Hepatocyte (in vitro differentiated cells): Measurements from ENCODE around the gene SLX9.

Experiments used
- CTCF ChIP-seq: fragments of 200-600 bp; sonication (generic); IDR thresholded peaks from 2 replicates; pipeline ENCODE4 v1.5.1; 2016; ENCODE audit warnings: antibody characterized with exemption, mild to moderate bottlenecking; ENCODE audit not compliant: poor library complexity
- EZH2 ChIP-seq: fragments of 200-600 bp; sonication (generic); IDR thresholded peaks from 2 replicates; pipeline ENCODE4 v1.6.1; 2016; ENCODE audit warnings: antibody characterized with exemption, mild to moderate bottlenecking, borderline replicate concordance

DNA sequence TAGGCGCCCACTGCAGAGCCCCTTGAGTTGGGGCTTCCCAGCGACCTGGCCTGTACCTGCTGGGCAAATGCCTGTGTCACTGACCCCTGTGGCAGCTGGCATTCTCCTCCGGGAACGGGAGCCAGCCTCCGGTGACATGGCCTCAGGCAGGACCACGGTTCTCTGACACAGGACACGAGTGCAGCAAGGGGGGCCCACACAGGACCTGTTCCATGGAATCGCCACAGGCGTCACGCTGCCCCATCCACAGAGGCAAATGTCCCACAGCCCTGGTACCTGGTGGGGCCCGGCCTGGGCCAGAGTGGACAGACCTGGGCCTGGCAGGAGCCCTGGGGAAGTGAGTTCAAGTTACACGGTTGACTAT, 21.7 kb upstream of the SLX9 start:
- TF ChIP-seq EZH2 (no peak), CTCF (no peak)
